Transverse colon (tissue), 4 donors: Measurements from ENCODE around the gene PRKAA2. TPM values are rescaled to one million over a fixed set of nuclear protein-coding genes. Genes with fewer than 3 reads are reported as not detected.
"Not testable (repeated sequence)": the region's sequence is repeated elsewhere in the genome, so short reads cannot be mapped to it uniquely, and the experiment has no call there.

ENCODE experiments used
- DNase-seq: peaks from one replicate; pipeline ENCODE4 v3.0.0-alpha.2; 2019
- H3K27ac ChIP-seq, 4 donors: fragments of 200-600 bp; sonication (generic); 2 replicates each; pipeline ENCODE4 v1.5.1; 2016 to 2018; ENCODE audit warnings: inconsistent platforms in 4 of 4
- H3K27me3 ChIP-seq: fragments of 200-600 bp; sonication (generic); 2 replicates; pipeline ENCODE4 v1.5.1; 2017; ENCODE audit warnings: inconsistent platforms
- H3K36me3 ChIP-seq, 4 donors: fragments of 200-600 bp; sonication (generic); 2 replicates each; pipeline ENCODE4 v1.5.1; 2017 to 2019; ENCODE audit warnings: inconsistent platforms in 4 of 4
- H3K4me1 ChIP-seq, 4 donors: fragments of 200-600 bp; sonication (generic); 2 replicates each; pipeline ENCODE4 v1.5.1; 2017 to 2020; ENCODE audit warnings: inconsistent platforms in 4 of 4
- H3K4me3 ChIP-seq, 4 donors: fragments of 200-600 bp; sonication (generic); 1 replicate in 1 of 4; 2 replicates in 3 of 4; pipeline versions ENCODE4 v1.5.1 to v1.6.1; 2017 to 2019; ENCODE audit warnings: inconsistent platforms in 4 of 4
- H3K9me3 ChIP-seq, 2 donors: fragments of 200-600 bp; sonication (generic); 2 replicates each; pipeline ENCODE4 v1.5.1; 2017 to 2019; ENCODE audit warnings: inconsistent platforms in 2 of 2
- EP300 ChIP-seq: sonication (generic); formaldehyde crosslinking; IDR thresholded peaks from one replicate; pipeline ENCODE4 v1.6.1; 2017; ENCODE audit warnings: antibody characterized with exemption, low read depth
- POLR2A ChIP-seq: fragments of 450-650 bp; IDR thresholded peaks from one replicate; pipeline ENCODE4 v1.6.1; 2016; ENCODE audit warnings: antibody characterized with exemption, mild to moderate bottlenecking, moderate library complexity
- POLR2AphosphoS5 ChIP-seq, 3 donors: sonication (generic); formaldehyde crosslinking; IDR thresholded peaks; one replicate each; pipeline ENCODE4 v1.6.1; 2016; ENCODE audit warnings: antibody characterized with exemption in 3 of 3
- WGBS, 2 donors: methylation state at CpG; one replicate each; pipeline ENCODE4 v1.1.5; 2018; ENCODE audit warnings: low coverage in 1 of 2; 5-methylcytosine and 5-hydroxymethylcytosine counted together
- in situ Hi-C, 4 donors: fragments of 200-750 bp; cut with MboI; loops; one replicate each; pipeline versions ENCODE4 v1.15.0 to v1.15.1; 2017; ENCODE audit warnings: low sequenced_read_pairs in 3 of 4, low pct_ligation_motif_present in 1 of 4, low pct_unique_long_range_greater_than_20kb in 1 of 4
- intact Hi-C: fragments of 100-400 bp; cut with DNase I; formaldehyde crosslinking; loops from one replicate; pipeline ENCODE4 v1.15.1; 2023; ENCODE audit warnings: low total_unique reads
- total RNA-seq, 4 donors: library from RNA; depleted of rRNA; stranded (reverse); fragments of >200 nt; gene quantifications; one replicate each; pipeline ENCODE4 v1.1.0, GENCODE V29; 2016
- TF ChIP-seq, protein P1 (sequence below), 5 experiments: fragments of 200-600 bp in 3 of 5; fragments of 450-650 bp in 2 of 5; sonication (generic) in 3 of 5; IDR thresholded peaks; 1 replicate in 2 of 5; 2 replicates in 3 of 5; pipeline ENCODE4 v1.5.1; 2016 to 2017; ENCODE audit warnings: antibody characterized with exemption in 5 of 5, inconsistent platforms in 3 of 5, mild to moderate bottlenecking in 2 of 5, moderate library complexity in 1 of 5

PRKAA2 gene
- 1 to 10 TPM; 2.6 to 8.9 (median 5.3) TPM for total RNA-seq

DNA sequence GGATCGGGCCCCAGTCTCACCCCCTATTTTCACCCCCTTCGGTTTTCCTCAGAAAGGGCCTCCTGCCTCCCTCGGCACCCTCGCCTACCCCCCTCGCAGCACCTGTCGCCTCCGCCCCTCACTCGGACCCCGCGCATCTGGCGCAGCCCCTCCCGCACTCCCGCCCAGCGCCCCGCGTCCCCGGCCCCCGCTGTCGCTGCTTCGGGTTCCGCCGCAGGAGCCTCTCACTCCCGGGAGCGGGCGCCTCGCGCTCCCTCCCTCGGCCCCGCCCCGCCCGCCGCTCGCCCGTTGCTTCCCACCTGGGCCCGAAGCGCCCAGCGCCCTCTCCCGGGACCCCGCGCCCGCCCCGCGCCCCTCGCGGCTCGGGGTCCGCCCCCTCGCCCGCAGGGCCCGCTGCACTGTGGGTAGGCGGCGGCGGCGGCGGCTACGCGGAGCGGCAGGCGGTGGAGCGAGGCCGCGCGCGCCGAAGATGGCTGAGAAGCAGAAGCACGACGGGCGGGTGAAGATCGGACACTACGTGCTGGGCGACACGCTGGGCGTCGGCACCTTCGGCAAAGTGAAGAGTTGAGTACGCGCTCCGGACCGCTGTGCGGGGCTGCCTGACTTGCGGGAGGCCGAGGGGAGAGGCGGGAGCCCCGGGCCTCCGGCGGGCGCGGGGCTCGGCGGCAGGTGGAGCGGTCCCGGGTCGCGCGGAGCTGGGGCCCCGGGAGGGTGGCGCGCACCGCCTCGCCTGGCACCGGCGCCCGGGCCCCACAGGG is at the start of gene PRKAA2:
Gene PRKAA2 (plus strand): TSS at position 396 of the 758 bp plus-strand sequence. CDS start 74 bp downstream, at position 470.
- H3K4me3 ChIP-seq, result peak within 1 kb of the TSS; percentile 69 to 86 (median 78)
- H3K9me3 ChIP-seq, result no peaks in the 10 kb centered on the region
- intact Hi-C loops, result no loop called here
- H3K27ac ChIP-seq, result peak within 1 kb of the TSS; percentile 75 to 87 (median 82)
- peaks cover 18% of the 10 kb centered on the region for H3K27me3 ChIP-seq
- peak; percentile 45 for DNase-seq
- WGBS, 2 donors, result 1 to 4% methylated on average over 15 to 85 of the region's 103 CpGs
- TF ChIP-seq EP300, result no peak
- TF ChIP-seq POLR2A, result no peak
- no peak for TF ChIP-seq POLR2AphosphoS5 (IDR thresholded peaks at IDR 0.05)
- TF ChIP-seq, protein P1, sequence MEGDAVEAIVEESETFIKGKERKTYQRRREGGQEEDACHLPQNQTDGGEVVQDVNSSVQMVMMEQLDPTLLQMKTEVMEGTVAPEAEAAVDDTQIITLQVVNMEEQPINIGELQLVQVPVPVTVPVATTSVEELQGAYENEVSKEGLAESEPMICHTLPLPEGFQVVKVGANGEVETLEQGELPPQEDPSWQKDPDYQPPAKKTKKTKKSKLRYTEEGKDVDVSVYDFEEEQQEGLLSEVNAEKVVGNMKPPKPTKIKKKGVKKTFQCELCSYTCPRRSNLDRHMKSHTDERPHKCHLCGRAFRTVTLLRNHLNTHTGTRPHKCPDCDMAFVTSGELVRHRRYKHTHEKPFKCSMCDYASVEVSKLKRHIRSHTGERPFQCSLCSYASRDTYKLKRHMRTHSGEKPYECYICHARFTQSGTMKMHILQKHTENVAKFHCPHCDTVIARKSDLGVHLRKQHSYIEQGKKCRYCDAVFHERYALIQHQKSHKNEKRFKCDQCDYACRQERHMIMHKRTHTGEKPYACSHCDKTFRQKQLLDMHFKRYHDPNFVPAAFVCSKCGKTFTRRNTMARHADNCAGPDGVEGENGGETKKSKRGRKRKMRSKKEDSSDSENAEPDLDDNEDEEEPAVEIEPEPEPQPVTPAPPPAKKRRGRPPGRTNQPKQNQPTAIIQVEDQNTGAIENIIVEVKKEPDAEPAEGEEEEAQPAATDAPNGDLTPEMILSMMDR (IDR thresholded peaks at IDR 0.05), result no peak
- peaks cover 7 to 25% (median 8%) of the 10 kb centered on the region in 4 donors for H3K4me1 ChIP-seq
- no peaks in the 10 kb centered on the region for H3K36me3 ChIP-seq
- in situ Hi-C loops, result no loop called here

GRCh38 chr1:56595397-56596191 is 49.5 kb upstream of the PRKAA2 start:
- H3K4me3 ChIP-seq, H3K27me3 ChIP-seq, intact Hi-C loops, DNase-seq, H3K9me3 ChIP-seq, H3K4me1 ChIP-seq, H3K36me3 ChIP-seq, H3K27ac ChIP-seq: not testable (repeated sequence)
- in situ Hi-C loops, result loop anchor here in 3 of 4 donors (25.0 kb wide), 4 partner anchors 183 to 1458 kb away; no protein-coding TSS in a partner anchor
- WGBS, 2 donors, result 90 to 96% methylated on average over 4 to 5 of the region's 5 CpGs

DNA sequence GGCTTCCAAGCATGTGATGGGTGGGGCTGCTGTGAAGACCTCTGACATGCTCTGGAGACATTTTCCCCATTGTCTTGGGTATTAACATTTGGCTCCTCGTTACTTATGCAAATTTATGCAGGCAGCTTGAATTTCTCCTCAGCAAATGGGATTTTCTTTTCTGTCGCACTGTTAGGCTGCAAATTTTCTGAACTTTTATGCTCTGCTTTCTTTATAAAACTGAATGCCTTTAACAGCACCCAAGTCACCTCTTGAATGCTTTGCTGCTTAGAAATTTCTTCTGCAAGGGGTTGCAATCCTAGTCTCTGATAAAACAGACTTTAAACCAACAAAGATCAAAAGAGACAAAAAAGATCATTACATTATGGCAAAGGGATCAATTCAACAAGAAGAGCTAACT is 35.0 kb upstream of the PRKAA2 start:
- in situ Hi-C loops, DNase-seq, H3K4me3 ChIP-seq, H3K36me3 ChIP-seq, H3K27me3 ChIP-seq, H3K4me1 ChIP-seq, intact Hi-C loops, H3K9me3 ChIP-seq, H3K27ac ChIP-seq: not testable (repeated sequence)
- WGBS, 2 donors, result 43 to 66% methylated on average over 2 of the region's 2 CpGs

GRCh38 chr1:56610770-56611169 is 34.3 kb upstream of the PRKAA2 start:
- H3K4me3 ChIP-seq, H3K27ac ChIP-seq, H3K36me3 ChIP-seq, H3K27me3 ChIP-seq, in situ Hi-C loops, DNase-seq, intact Hi-C loops, H3K4me1 ChIP-seq, H3K9me3 ChIP-seq: not testable (repeated sequence)
- 84 to 92% methylated on average over 6 of the region's 6 CpGs for WGBS, 2 donors

GRCh38 chr1:56617141-56617540 is 28.0 kb upstream of the PRKAA2 start:
- Histone ChIP-seq H3K9me3 (peaks cover 0 to 6% of the 10 kb centered on the region in 2 donors), H3K4me1 (no peaks in the 10 kb centered on the region), H3K27ac (no peak overlapping the region), H3K36me3 (no peaks in the 10 kb centered on the region), H3K27me3 (no peaks in the 10 kb centered on the region), H3K4me3 (no peak overlapping the region)
- in situ Hi-C loops (no loop called here), intact Hi-C loops (no loop called here)
- WGBS, 2 donors, result 76 to 82% methylated on average over 2 of the region's 2 CpGs
- DNase-seq, result no peak
- TF ChIP-seq POLR2A, result no peak
- TF ChIP-seq, protein P1 (IDR thresholded peaks at IDR 0.05), result no peak
- no peak for TF ChIP-seq EP300
- no peak for TF ChIP-seq POLR2AphosphoS5 (IDR thresholded peaks at IDR 0.05)
